GM23248 (cell line): Measurements from ENCODE around the gene BCAP31.
"Not testable (repeated sequence)": the region's sequence is repeated elsewhere in the genome, so short reads cannot be mapped to it uniquely, and the experiment has no call there.

ENCODE experiments used
- EZH2 ChIP-seq: fragments of 200-600 bp; sonication (generic); IDR thresholded peaks from 2 replicates; pipeline ENCODE4 v1.6.1; 2018; ENCODE audit warnings: antibody characterized with exemption, mild to moderate bottlenecking; ENCODE audit not compliant: insufficient read depth, poor library complexity, severe bottlenecking
- EZH2phosphoT487 ChIP-seq: fragments of 200-600 bp; sonication (generic); IDR thresholded peaks from 2 replicates; pipeline ENCODE4 v1.6.1; 2018; ENCODE audit warnings: antibody characterized with exemption, moderate library complexity, mild to moderate bottlenecking, low read depth; ENCODE audit not compliant: insufficient read depth

DNA sequence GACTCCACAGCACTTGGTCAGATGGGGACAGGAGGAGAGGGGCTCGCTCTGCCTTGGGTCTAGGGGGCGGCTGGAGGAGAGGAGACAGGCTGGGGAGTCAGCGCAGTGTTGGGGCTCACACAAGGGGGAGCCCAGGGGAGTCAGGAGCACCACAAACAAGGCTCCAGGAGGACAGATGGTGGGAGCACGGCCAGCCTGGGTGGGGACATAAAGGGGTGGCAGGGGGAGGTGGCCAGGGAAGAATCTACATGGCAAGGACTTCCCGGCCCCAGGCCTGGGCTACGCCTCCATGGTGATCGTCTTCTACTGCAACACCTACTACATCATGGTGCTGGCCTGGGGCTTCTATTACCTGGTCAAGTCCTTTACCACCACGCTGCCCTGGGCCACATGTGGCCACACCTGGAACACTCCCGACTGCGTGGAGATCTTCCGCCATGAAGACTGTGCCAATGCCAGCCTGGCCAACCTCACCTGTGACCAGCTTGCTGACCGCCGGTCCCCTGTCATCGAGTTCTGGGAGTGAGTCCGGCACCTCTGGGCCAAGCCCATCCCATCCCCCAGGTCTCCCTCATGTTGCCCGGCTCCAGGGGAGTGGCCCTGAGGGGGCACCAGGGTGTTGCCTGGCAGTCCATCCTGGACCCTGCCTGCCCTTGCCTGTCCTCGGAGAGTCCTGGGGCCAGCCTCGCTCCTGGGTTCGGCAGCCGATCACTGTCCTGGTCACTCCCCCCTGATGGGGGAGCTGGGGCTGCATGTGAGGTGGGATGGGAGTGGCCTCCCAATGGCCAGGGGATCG lies 33.0 kb downstream of the BCAP31 start:
- not testable (repeated sequence) for TF ChIP-seq EZH2phosphoT487, EZH2
